Common myeloid progenitor, CD34-positive (primary cell): ENCODE measurements around the gene ABCA7. TPM values are rescaled to one million over a fixed set of nuclear protein-coding genes. Genes with fewer than 3 reads are reported as not detected.

ENCODE experiments used
- CTCF ChIA-PET: fragments of 350-600 bp; sonication (Branson Sonifier 250); formaldehyde crosslinking; loops from one replicate; lab custom pipeline; 2021; ENCODE audit warnings: antibody characterized with exemption; lab: Charles Lee
- POLR2A ChIA-PET: fragments of 350-600 bp; sonication (Branson Sonifier 250); formaldehyde crosslinking; loops from one replicate; lab custom pipeline; 2021; ENCODE audit warnings: antibody characterized with exemption; lab: Charles Lee
- DNase-seq, 3 donors: peaks; one replicate each; pipeline versions ENCODE4 v3.0.0 to v3.0.0-alpha.2; 2013
- H3K27ac ChIP-seq, 2 experiments: 1 replicate in 1 of 2; 2 replicates in 1 of 2; pipeline ENCODE4 v1.7.0; 2013; ENCODE audit warnings: inconsistent platforms in 2 of 2, low read length in 2 of 2, mild to moderate bottlenecking in 2 of 2, low read depth in 1 of 2, moderate library complexity in 1 of 2; ENCODE audit not compliant: severe bottlenecking in 2 of 2, insufficient read depth in 1 of 2, poor library complexity in 1 of 2
- H3K27me3 ChIP-seq, 5 experiments: replicated peaks in 2 of 5; 1 replicate in 3 of 5; 2 replicates in 2 of 5; pipeline versions ENCODE4 v1.6.1 to v1.7.0; 2013; ENCODE audit warnings: low read length in 4 of 5, mild to moderate bottlenecking in 2 of 5, moderate library complexity in 2 of 5, inconsistent platforms in 1 of 5; ENCODE audit not compliant: insufficient read depth in 5 of 5, control insufficient read depth in 4 of 5
- H3K36me3 ChIP-seq, 4 experiments: 1 replicate in 2 of 4; 2 replicates in 2 of 4; pipeline versions ENCODE4 v1.6.1 to v1.7.0; 2013; ENCODE audit warnings: low read length in 3 of 4, control low read depth in 1 of 4, mild to moderate bottlenecking in 1 of 4; ENCODE audit not compliant: control insufficient read depth in 4 of 4, insufficient read depth in 4 of 4
- H3K4me1 ChIP-seq, 4 experiments: 1 replicate in 3 of 4; 2 replicates in 1 of 4; pipeline versions ENCODE4 v1.6.1 to v1.7.1; 2013; ENCODE audit warnings: low read length in 3 of 4, mild to moderate bottlenecking in 3 of 4, control low read depth in 1 of 4, inconsistent platforms in 1 of 4, moderate library complexity in 1 of 4; ENCODE audit not compliant: control insufficient read depth in 4 of 4, insufficient read depth in 4 of 4; ENCODE audit errors: control extremely low read depth in 1 of 4
- H3K4me3 ChIP-seq, 7 experiments: 1 replicate in 4 of 7; 2 replicates in 3 of 7; pipeline versions ENCODE4 v1.5.1 to v1.7.0; 2013; ENCODE audit warnings: mild to moderate bottlenecking in 7 of 7, low read length in 6 of 7, moderate library complexity in 6 of 7, inconsistent platforms in 2 of 7, low read depth in 2 of 7, control low read depth in 1 of 7; ENCODE audit not compliant: insufficient read depth in 4 of 7, control insufficient read depth in 1 of 7; ENCODE audit errors: extremely low read depth in 1 of 7
- H3K9me3 ChIP-seq, 5 experiments: 1 replicate in 4 of 5; 2 replicates in 1 of 5; pipeline versions ENCODE4 v1.6.1 to v1.7.1; 2013; ENCODE audit warnings: low read length in 4 of 5, mild to moderate bottlenecking in 2 of 5, inconsistent platforms in 1 of 5, low read depth in 1 of 5, moderate library complexity in 1 of 5; ENCODE audit not compliant: control insufficient read depth in 4 of 5, insufficient read depth in 2 of 5; ENCODE audit errors: control extremely low read depth in 1 of 5
- WGBS: methylation state at CpG from one replicate; pipeline ENCODE4 v1.1.5; 2013; ENCODE audit not compliant: insufficient coverage; 5-methylcytosine and 5-hydroxymethylcytosine counted together
- polyA plus RNA-seq: library from polyadenylated mRNA; unstranded; fragments of 120-200 nt; gene quantifications from one replicate; pipeline ENCODE4 v1.2.1, GENCODE V29; 2013

ABCA7 gene, protein sequence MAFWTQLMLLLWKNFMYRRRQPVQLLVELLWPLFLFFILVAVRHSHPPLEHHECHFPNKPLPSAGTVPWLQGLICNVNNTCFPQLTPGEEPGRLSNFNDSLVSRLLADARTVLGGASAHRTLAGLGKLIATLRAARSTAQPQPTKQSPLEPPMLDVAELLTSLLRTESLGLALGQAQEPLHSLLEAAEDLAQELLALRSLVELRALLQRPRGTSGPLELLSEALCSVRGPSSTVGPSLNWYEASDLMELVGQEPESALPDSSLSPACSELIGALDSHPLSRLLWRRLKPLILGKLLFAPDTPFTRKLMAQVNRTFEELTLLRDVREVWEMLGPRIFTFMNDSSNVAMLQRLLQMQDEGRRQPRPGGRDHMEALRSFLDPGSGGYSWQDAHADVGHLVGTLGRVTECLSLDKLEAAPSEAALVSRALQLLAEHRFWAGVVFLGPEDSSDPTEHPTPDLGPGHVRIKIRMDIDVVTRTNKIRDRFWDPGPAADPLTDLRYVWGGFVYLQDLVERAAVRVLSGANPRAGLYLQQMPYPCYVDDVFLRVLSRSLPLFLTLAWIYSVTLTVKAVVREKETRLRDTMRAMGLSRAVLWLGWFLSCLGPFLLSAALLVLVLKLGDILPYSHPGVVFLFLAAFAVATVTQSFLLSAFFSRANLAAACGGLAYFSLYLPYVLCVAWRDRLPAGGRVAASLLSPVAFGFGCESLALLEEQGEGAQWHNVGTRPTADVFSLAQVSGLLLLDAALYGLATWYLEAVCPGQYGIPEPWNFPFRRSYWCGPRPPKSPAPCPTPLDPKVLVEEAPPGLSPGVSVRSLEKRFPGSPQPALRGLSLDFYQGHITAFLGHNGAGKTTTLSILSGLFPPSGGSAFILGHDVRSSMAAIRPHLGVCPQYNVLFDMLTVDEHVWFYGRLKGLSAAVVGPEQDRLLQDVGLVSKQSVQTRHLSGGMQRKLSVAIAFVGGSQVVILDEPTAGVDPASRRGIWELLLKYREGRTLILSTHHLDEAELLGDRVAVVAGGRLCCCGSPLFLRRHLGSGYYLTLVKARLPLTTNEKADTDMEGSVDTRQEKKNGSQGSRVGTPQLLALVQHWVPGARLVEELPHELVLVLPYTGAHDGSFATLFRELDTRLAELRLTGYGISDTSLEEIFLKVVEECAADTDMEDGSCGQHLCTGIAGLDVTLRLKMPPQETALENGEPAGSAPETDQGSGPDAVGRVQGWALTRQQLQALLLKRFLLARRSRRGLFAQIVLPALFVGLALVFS (N-terminal part only)
- polyA plus RNA-seq: 14.3 TPM

DNA sequence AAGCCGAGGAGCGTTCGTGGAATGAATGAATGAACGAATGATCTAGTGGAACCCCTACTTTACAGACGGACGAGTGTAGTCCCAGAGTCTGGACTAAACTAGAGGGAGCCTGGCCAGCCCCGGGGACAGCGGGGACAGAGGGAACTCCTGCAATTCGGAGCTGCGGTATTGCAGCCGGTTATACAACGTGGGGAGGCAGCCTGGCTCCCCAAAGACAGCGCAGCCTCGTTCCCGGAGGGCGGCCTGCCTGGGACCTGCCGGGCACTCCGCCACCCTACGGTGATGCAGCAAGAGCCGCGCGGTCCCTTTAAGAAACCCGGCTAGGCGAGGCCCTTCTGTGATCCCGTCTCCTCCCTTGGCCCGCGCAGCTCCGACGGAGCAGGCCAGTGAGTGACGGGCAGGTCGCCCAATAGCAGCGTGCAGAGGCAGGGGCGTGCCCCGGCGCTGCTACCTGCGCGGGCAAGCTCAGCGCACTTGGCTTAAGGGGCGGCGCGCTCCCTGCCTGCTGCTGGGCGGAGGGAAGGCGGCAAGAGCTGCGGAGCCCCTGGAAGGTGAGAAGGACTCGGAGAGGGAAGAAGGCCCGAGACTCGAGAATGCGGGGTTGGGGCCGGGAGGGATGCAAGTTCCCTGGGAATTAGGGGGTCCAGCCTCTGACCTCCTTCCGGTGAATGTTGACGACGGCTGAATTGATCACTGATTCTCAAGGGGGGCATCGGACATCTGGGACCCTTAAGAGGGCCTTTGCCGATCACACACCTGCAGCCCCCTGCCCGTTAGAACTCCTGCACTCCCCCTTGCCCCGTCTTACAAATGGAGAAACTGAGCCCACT, at the start of gene ABCA7:
ABCA7 (plus strand) TSS at position 462 of the 830 bp plus-strand sequence. CDS start 1,255 bp downstream, outside the sequence.
- CTCF ChIA-PET: interaction anchor here (1.0 to 7.2 kb wide), 3 partner anchors 12 to 49 kb away, joined by 3 to 44 read pairs (median 18); partner anchors contain the start of genes ARHGAP45 and CNN2
- Histone ChIP-seq H3K4me1 (peaks cover 6 to 46% (median 44%) of the 10 kb centered on the region in 4 experiments), H3K9me3 (no peaks in the 10 kb centered on the region), H3K27me3 (no peaks in the 10 kb centered on the region), H3K36me3 (peaks cover 0 to 30% (median 12%) of the 10 kb centered on the region in 4 experiments), H3K4me3 (peak within 1 kb of the TSS; percentile 23 to 80 (median 74)), H3K27ac (no peak within 1 kb of the TSS)
- peak; percentile 97 to 99 (median 98) for DNase-seq
- WGBS: 3% methylated on average over 55 of the region's 56 CpGs
- POLR2A ChIA-PET: interaction anchor here (0.8 to 1.4 kb wide), 4 partner anchors 13 to 27 kb away, joined by 3 read pairs; partner anchors contain the start of genes ARHGAP45, CNN2 and RNU6-2

DNA sequence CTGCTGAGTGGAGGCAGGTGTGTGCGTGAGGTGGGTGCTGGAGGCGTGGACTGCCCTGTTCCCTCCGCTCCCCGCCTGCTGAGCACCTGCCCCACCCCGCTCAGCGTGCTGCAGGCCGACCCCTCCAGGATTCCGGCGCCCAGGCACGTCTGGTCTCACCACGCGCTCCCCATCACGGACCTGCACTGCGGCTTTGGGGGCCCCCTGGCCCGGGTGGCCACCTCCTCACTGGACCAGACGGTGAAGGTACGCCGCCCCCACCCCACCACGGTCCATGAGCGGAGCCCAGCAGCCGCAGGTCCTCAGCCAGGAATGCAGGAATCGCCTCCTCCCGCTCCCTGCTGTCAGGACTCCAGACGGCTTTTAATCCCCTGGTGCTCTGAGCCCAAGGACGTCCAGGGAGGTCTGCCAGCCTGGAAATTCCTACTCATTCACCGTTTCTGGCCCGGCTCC, 49.8 kb upstream of the ABCA7 start:
- Histone ChIP-seq H3K27me3 (no peaks in the 10 kb centered on the region), H3K9me3 (no peaks in the 10 kb centered on the region), H3K4me1 (peaks cover 0 to 9% (median 0%) of the 10 kb centered on the region in 4 experiments), H3K4me3 (no peak overlapping the region), H3K27ac (no peak overlapping the region), H3K36me3 (peaks cover 17 to 82% (median 52%) of the 10 kb centered on the region in 4 experiments)
- WGBS: 92% methylated on average over 23 of the region's 27 CpGs
- ChIA-PET POLR2A (no interaction called here), CTCF (no interaction called here)
- no peak for DNase-seq

DNA sequence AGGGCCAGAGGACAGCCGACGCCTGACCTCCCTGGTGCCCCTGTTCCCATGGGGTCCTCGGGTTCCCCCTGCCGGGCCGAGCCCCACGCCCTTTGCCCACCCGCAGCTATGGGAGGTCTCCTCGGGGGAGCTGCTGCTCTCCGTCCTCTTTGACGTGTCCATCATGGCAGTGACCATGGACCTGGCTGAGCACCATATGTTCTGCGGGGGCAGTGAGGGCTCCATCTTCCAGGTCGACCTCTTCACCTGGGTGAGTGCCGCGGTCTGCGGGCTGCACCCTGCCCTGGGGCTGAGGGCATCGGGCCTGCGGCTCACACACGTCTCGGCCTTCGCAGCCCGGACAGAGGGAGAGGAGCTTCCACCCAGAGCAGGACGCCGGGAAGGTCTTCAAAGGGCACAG, 49.2 kb upstream of the ABCA7 start:
- peaks cover 0 to 3% (median under 1%) of the 10 kb centered on the region in 4 experiments for H3K4me1 ChIP-seq
- 97% methylated on average over 21 of the region's 23 CpGs for WGBS
- peaks cover 0 to 4% (median under 1%) of the 10 kb centered on the region in 5 experiments for H3K27me3 ChIP-seq
- DNase-seq: no peak
- H3K4me3 ChIP-seq: no peak overlapping the region
- no peaks in the 10 kb centered on the region for H3K9me3 ChIP-seq
- H3K36me3 ChIP-seq: peaks cover 16 to 77% (median 52%) of the 10 kb centered on the region in 4 experiments
- CTCF ChIA-PET: no interaction called here
- H3K27ac ChIP-seq: no peak overlapping the region
- POLR2A ChIA-PET: no interaction called here

DNA sequence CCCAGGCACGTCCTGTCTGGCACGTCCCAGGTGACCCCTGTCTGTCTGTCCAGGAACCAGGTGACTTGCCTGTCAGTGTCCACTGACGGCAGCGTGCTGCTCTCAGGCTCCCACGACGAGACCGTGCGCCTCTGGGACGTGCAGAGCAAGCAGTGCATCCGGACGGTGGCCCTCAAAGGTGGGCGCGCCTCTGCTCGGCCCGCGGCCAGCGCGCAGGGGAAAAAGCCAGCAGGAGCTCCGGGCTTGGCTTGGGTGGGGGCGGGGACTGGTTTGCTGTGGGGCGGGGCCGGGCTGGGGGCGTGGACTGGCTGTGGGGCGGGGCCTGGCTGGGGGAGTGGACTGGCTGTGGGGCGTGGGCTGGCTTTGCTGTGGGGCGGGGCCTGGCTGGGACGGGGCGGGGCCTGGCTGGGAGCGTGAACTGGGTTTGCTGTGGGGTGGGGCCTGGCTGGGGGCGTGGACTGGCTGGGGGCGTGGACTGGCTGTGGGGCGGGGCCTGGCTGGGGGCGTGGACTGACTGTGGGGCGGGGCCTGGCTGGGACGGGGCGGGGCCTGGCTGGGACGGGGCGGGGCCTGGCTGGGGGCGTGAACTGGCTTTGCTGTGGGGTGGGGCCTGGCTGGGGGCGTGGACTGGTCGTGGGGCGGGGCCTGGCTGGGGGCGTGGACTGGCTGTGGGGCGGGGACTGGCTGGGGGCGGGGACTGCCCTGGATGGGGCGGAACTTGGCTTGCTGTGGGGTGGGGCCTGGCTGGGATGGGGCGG, 48.6 kb upstream of the ABCA7 start:
- peaks cover 12 to 72% (median 49%) of the 10 kb centered on the region in 4 experiments for H3K36me3 ChIP-seq
- DNase-seq: peak; percentile 48 to 70 (median 53)
- CTCF ChIA-PET: no interaction called here
- H3K4me1 ChIP-seq: peaks cover 0 to 8% (median 6%) of the 10 kb centered on the region in 4 experiments
- no peaks in the 10 kb centered on the region for H3K9me3 ChIP-seq
- H3K27me3 ChIP-seq: peaks cover 0 to 9% (median 2%) of the 10 kb centered on the region in 5 experiments
- no peak overlapping the region for H3K27ac ChIP-seq
- POLR2A ChIA-PET: no interaction called here
- WGBS: 96% methylated on average over 18 of the region's 47 CpGs
- H3K4me3 ChIP-seq: no peak overlapping the region

DNA sequence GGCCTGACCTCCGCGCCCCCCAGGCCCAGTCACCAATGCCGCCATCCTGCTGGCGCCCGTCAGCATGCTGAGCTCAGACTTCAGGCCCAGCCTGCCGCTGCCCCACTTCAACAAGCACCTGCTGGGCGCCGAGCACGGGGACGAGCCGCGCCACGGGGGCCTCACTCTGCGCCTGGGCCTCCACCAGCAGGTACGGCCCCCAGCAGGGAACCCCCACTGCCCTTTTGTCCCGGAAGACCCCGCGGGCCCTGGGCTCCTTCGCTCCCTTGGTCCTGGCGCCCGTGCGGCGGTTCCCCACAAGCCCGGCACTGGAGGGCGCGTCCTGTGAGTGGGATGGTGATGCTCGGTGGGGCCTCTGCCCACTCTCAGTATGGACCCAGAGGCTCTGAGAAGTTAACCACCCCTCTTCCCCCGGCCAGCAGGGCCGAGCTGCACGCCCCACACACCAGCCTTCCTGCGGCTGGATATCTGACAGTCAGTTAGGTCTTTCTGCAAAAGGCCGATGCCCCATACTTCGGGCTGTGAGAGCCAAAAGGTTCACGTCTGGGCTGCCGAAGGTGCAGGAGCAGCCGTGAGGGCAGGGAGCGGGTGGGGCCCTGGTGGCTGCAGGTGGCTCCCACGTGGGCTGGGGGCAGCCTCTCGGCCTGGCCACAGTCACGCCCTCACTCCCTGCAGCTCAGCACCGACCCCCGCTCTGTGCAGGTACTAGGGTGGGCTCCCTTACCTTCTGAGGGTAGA, 47.8 kb upstream of the ABCA7 start:
- WGBS: 97% methylated on average over 38 of the region's 42 CpGs
- Histone ChIP-seq H3K4me1 (peaks cover 0 to 12% (median 11%) of the 10 kb centered on the region in 4 experiments), H3K9me3 (no peaks in the 10 kb centered on the region), H3K36me3 (peaks cover 12 to 67% (median 42%) of the 10 kb centered on the region in 4 experiments), H3K4me3 (no peak overlapping the region), H3K27me3 (peaks cover 0 to 15% (median 2%) of the 10 kb centered on the region in 5 experiments), H3K27ac (no peak overlapping the region)
- CTCF ChIA-PET: no interaction called here
- no peak for DNase-seq
- POLR2A ChIA-PET: no interaction called here
